Stimulated activated CD4-positive, alpha-beta T cell treated with anti-CD3 and anti-CD28 coated beads, Interleukin-12 subunit alpha, Interleukin-12 subunit beta, amount 100 ng/mL, for 24 hours (primary cell): ENCODE data around the gene ACSS1.
A peak's percentile ranks its signal among the peaks of the same experiment; 100 is the strongest.
"Not testable (repeated sequence)": the region's sequence is repeated elsewhere in the genome, so short reads cannot be mapped to it uniquely, and the experiment has no call there.

Experiments
- DNase-seq, 2 experiments: peaks; one replicate each; pipeline ENCODE4 v3.0.0-alpha.2; 2020; ENCODE audit warnings: low read depth in 2 of 2

Gene ACSS1

DNA sequence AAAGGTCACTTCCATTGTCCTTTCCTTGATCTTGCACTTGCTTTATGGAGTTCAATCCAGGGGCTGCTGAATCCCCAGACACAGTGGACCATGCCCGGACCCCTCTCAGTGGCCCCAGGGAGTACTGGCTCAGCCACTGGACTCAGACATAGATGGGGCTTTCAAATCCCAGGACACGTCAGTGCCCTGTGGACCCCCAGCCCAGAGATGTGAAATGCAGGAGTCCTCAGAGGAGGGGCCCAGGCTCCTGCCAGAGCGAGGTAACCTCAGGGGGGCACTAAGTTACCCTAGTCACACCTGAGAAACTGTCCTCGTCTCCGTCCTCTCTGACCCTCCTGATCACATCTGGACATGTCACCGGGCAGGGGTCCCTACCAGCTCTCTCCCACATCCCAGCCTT lies 46.7 kb downstream of the ACSS1 start:
- no peak for DNase-seq

DNA sequence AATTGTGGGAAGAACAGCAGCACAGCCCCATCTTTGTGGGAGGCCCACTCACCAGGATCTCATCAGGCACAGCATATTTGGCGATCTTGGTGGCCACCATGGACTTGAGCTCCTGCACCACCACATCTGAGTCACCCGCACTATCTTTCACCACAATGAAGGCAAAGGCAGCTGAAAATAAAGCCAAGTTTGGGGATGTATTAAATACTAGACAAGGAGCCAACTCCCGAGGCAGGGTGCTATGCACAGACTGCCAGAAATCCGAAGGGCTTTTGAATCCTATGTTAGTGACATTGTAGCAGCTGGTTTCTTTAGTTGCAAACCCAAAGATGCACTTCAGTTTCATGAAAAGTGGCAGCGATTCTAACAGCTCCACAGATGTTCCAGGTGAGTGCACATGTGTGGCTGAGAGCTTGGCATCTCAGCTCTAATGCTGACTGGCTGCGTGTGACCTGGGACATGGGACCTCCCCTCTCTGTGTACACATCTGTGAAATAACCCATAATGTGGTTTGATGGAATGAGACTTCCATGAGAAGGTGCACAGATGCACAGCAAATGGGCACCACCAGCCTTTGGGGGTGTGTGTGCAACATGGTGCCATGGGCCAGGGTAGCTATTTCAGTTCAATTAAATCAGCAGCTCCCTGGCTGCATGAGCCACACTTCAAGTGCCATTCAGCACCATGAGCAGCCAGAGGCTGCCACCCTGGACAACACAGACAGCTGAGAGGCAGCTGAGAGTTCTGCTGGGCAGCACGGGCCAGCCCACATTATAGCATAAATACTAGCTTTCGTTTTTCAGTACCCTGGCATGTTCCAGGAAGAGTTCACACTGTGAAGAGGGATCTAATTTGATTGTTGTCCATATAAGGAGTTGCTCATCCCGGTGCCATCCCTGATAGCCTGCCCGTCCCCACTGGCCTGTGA lies 48.5 kb downstream of the ACSS1 start:
- DNase-seq, result no peak

DNA sequence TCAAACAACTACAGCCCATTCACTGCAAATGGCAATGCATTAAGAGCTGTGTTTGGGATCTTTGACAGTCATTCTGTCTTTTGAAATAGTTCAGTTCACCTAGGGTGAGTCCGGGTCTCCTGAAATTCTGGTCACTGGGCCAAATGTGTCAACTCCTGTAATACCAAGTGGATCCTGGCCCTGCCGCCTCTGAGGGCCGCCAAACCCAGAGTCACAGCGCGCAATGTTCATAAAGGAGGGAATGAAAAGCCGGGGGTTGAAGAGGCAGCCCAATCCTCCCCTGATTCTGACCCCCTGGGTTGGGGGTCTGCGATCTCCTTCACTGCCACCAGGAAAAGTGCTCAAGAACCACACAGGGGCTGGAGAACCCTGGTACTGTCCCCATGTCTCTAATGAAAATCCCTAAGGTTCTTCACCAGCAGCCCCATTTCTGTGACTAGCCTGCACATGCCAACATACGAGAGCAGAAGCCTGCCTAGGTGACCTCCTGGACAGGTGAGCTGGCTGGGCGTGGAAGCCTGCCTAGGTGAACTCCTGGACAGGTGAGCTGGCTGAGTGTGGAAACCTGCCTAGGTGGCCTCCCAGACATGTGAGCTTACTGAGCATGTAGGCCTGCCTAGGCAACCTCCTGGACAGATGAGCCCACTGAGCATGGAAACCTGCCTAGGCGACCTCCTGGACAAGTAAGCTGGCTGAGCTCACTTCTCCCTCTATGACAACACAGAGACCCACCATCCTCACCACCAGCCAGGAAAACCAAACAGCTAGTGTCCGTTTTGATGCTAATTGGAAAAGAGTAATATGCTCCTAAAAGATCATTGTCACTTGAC lies 49.3 kb downstream of the ACSS1 start:
- DNase-seq, result no peak

DNA sequence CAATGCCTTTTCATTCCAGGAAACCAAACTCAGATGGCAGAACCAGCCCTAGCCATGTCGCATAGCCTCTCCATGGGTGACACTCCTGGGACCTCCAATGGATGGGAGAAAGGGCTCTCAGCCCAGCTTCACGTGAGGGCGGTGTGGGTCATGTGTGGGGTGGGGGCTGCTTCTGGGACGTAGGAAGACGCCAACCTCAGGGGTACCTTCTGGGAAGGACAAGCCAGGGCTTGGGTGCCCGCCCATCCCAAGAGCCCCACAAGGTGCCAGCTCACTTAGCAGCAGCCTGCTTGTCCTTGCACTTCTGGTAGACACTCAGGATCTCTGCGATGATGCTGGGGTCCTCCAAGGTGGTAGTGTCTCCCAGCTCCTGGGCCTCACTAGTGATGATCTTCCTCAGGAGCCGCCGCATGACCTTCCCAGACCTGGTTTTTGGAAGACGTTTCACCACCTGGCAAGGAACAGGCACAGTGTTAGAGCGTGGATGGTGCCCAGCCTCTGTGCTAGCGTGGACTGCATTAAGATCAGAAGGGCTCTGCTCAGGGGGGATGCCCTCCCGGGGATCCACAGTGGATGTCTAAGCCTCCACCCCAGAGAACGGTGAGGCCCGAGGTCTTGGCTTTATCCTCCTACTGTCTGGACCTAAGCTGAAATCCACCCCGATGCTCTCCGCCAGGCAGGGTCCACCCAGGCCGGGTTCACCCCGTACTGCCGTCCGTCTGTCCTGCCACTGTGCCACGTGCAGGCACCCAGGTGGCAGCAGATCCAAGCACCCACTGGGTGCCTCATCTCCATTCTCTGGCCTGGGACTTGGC lies 50.2 kb downstream of the ACSS1 start:
- no peak for DNase-seq

DNA sequence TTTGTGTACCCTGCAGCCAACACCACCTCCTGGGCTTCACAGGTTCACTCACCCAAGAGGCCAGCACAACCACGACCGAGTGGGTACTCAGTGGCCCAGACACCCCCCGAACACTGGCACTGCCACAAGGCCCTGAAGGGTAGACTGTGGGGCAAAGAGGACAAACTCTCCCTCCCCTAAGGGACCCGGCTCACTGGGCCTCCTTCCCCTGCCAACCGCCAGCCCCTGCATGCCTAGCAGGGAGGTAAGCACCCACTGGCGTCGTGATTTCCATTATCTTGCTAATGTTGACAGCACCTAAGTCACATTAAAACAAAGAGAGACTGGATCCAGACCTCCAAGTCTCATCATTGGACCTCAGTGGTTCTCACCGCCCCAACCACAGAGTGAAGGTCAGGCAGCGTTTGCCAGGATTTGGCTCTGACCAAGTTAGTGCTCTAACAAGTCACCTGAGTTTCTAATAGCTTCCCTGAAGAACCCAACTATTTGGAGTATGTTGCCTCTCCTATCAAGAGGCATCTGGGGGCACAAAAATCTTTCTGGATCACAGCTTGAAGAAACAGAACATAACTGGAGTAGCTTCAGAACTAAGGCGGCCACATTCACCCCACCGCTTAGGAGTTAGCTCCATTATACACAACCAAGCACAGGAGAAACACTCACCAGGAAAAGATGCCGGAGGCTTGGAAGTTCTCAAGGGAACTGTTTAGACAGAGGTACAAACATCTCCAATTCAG lies 51.3 kb downstream of the ACSS1 start:
- DNase-seq, result no peak

DNA sequence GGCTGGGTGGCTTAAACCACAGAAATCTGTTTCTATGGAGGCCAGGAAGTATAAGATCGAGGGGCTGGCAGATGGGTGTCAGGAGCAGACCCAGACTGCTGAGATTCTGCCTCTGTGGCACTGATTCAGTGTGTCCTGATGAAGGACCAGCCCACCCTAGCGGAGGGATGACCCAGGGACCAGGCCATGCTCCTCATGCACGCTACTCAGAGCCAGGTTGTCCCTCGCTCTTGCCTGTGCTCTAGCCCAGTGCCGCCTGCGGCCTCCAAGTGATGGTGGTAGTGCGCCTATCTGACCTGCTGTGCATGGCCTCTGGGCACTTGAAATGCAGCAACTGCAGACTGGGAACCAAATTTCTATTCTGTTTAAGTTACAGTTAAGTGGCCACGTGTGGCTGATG lies 52.3 kb downstream of the ACSS1 start:
- no peak for DNase-seq

DNA sequence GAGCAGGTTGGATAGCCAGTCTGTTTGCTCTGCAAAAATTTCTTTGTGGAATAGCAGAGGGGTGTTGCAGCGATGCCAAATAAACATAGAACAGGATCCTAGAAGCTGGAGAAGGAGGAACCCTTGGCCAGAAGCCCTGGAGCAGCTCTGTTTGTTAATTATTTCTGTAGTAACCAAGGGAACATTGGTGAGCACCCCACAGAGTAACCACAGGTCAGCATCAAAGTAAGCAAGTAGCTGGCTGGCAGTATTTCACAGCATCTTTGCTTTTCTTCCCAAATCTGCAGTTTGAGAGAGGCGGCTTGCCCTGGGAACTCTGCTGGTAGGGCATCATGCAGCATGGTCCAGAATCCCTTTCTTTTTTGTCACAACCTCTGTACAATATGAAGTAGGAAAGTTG lies 52.7 kb downstream of the ACSS1 start:
- DNase-seq, result no peak

DNA sequence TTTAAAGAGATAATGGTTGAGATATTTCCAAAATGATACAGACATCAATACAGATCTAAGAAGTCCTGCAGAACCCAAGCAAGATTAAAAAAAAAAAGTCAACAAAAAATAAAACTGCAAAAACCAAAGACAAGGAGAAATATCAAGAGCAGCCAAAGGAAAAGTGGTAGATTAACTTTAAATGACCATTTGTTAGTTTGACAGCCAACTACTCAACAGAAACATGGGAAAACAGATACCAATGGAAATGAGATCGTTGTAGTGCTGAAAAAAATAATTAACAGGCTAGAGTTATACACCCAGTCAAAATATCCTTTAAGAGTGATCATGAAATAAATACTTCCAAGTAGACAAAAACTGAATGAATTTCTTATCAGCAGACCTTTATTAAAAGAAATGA lies 54.9 kb downstream of the ACSS1 start:
- no peak for DNase-seq

DNA sequence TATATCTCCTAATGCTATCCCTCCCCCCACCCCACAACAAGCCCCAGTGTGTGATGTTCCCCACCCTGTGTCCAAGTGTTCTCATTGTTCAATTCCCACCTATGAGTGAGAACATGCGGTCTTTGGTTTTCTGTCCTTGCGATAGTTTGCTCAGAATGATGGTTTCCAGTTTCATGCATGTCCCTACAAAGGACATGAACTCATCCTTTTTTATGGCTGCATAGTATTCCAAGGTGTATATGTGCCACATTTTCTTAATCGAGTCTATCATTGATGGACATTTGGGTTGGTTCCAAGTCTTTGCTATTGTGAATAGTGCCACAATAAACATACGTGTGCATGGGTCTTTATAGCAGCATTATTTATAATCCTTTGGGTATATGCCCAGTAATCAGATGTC lies 56.6 kb downstream of the ACSS1 start:
- DNase-seq, result not testable (repeated sequence)

DNA sequence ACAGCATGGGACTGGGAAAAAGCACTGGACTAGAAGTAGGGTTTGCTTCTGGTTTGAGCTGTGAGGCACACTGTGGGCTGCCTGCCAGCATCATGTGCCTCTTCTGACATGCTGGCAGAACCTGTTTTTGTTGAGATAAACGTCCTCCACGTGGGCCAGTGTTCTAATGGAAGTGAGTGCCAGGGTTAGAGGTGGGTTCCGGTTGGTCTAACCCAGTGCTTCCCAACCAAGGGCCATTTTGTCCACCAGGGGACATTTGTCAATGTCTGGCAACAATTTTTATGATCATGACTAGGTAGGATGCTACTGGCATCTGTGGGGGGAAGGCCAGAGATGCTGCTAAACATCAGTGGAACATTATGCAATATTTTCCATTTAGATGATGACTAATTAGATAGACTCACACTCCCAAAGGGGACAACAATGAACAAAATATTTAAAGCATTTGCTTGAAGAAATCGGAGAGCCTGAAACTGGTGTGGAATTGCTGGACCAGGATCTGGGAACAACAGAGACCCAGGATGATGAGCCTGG lies 57.6 kb downstream of the ACSS1 start:
- DNase-seq, result no peak

DNA sequence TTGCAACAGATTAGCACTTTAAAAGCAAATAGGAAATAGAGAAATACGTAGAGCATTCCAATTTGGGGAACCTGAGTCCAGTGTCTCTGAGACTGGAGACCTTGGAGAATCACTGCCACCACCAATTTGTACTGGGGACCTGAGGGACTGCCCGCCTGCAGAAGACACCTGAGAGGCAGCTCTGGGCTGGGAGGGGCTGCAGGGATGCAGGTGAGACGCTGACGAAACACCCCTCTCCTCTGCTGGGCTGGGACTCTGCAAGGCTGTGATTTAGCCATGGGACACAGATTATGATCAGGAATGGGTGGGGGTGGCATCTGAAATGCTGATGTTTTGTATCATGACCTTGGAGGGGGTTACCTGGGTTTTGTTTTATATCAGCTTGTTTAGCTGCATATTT lies 58.4 kb downstream of the ACSS1 start:
- DNase-seq, result no peak

DNA sequence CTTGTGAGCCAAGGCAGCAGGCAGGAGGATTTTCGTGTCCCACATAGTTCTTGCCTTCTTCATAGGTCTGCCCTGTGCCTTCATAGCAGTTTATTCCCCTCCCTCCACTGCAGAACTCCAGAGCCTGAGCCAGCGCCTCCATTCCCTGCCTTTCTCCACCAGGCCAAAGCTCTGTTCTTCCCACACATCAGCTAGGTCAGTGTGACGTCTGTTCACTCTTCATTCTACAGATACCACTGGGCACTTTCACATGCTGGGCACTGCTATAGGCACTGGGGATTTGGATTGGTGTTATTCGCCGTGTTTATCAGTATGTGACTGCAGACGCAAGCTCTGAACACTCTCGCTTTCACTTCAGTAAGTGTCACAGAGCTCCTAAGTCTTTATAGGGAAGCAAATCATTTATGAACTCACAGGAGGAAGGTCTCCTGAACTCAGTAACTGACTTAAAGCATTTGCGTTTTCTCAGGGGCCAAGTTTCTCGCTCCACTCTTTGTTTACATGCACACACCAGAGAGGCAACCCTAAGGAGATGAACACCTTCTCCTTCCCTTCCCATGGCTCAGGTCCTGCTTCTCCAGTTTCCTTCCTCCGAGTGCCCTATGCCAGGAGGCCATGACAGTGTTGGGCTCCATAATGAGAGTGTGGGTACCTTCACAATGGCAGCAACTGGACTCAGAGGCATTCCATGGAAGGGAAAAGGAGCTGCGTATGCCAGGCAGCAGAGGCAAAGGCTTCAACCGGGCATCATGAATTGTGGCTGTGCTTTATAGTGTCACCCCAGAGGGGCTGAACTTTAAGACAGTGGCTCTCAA lies 59.1 kb downstream of the ACSS1 start:
- DNase-seq, result no peak

DNA sequence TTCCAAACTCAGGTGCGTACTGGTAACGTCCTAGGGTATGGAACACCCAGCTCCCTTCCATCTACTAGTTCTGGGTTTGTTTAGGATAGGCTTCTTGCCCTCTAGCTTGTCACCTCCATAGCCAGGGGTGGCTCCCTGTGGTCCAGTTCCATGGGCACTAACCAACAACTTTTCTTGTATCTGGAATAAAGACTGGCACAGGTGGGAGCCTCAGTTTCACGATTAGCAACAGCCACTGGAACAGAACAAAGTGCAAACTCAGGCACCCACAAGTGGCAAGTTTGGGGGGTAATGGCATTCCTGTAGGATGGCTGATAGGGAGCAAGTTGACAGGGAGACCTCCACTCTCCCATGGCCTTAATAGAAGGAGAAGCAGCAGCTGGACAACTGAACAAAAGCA lies 59.8 kb downstream of the ACSS1 start:
- no peak for DNase-seq

DNA sequence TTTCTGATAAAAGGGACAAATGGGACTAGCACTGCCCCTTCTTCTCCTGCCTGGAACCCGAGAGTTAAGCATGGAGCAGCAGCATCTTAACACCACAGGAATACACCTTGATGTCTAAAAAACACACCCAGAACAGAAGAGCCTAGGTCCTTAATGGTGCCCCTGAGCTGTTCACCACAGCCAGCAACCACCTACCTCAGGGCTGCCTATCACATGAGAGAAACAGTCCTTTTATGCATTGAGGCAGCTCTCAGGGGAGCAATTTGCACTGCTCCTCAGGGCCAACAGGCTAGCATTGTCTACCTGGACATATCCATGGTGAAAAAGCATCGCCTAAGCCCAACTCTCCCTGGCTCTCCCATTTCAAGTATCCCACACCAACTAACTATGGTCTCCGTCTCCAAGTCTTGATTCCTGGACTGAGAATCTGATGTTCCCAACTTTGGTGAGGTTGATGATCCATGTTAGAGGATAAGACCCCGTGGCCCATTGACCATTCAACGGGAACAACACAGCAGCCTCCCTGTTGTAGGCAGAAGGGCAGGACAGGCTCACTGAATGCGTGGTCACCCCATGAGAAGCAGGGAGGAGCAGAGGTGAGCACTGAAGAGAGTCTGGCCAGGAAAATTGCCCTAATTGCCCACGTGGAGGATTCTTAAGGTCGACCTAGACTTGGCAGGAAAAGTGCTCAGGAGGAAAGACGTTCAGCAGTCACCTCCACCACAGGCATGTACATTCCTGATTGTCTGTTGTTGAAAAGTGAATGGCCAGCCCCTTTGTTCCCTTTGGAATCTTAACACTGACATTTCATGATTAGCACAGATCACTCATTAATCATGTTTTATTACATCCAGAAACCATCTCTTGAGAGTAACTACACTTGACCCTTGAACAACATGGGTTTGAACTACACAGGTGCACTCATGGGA lies 61.2 kb downstream of the ACSS1 start:
- DNase-seq, result no peak

DNA sequence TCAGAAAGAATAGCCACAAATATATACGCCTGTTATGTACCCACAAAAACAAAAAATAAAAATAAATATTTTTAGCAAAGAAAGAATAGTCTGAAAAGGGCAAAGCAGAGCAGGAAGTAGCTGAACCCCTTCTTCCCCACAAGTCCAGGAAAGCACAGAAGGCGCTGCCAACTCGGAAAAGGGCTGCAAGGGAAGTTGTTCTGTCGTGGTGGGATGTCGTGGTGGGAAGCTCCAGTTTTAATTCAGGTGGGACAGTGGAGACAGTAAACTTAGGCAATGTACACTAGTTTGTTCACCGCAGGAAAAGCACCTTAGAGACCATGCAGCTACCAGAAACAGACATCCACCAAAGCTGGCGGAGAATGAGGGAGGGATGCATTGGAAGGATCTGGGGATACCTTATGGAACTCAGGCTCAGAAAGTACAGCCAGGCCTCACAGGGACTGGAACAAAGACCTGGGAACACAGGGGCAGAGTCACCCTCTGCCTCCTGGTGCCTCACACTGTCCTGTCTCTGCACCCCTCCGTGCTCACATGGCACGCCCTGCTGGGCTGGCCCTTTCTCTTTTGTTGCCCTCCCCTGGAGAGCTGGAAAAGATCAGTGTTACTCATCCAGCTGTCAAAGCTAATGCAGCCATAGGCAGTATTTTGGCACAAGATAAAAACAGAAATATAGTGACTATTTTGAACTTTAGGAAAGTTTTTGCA lies 62.0 kb downstream of the ACSS1 start:
- DNase-seq, result no peak

DNA sequence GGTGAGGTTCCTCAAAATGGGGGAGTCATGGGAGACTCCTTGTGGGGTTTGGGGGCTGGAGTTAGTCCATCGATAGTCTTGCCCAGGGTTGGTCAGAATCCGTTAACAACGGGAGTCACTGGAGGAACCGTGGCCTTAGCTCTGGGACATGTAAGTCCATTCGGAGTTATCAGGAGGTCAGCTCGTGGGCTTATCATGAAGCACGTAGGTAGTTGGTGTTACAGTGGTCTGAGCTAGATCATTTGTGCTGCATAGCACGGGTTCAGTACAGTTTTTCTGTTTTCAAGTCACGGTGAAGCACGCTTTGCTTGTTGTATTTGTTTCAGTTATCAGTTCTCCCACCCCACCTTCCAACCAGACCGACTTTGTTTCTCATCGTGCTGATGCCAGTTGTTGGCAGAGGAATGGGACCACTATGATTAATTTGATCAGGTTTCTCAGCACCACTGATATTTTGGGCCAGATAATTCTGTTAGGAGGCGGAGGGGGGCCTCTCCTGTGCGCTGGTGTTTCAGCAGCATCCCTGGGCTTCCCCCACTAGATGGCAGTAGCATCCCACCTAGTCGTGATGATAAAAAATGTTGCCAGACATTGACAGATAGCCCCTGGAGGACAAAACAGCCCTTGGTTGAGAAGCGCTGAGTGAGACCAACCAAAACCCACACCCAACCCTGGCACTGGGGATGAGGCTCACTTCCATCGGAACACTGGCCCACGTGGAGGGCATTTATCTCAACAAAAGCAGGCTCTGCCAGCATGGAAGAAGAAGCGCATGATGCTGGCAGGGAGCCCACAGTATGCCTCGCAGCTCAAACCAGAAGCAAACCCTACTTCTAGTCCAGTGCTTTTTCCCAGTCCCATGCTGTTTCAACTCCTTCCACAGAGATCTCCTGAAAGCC lies 63.2 kb downstream of the ACSS1 start:
- DNase-seq, result peak; percentile 72 to 79

DNA sequence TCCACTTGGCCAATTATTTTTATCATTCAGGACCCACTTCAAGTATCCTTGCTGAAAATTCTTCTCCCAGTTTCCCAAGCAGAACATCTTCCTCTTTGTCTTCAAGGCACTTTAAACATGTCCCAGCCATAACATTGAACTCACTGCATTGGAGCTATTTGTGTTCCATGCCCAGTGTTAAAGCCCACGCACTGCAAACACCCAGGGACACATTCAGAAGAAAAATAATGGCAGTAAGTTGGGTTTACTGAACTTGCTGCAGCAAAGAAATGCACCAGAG lies 63.8 kb downstream of the ACSS1 start:
- DNase-seq, result no peak
